Measurements from ENCODE around the gene SLC34A1.
"Not testable (repeated sequence)": the region's sequence is repeated elsewhere in the genome, so short reads cannot be mapped to it uniquely, and the experiment has no call there.

DNA sequence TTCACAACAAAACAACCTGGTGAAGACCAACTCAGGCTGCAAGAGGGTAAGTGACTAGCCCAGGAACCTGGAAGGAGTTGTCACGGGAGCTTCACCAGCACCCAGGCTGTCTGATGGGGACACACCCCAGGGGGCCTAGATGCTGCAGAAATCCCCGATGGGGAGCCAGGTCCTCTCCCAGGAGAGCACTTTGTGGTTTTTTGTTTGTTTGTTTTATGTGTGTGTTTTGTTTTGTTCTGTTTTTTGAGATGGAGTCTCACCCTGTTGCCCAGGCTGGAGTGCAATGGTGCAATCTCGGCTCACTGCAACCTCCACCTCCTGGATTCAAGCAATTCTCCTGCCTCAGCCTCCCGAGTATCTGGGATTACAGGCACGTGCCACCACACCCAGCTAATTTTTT, 8.7 kb upstream of the SLC34A1 start:
- TF ChIP-seq, protein P1, sequence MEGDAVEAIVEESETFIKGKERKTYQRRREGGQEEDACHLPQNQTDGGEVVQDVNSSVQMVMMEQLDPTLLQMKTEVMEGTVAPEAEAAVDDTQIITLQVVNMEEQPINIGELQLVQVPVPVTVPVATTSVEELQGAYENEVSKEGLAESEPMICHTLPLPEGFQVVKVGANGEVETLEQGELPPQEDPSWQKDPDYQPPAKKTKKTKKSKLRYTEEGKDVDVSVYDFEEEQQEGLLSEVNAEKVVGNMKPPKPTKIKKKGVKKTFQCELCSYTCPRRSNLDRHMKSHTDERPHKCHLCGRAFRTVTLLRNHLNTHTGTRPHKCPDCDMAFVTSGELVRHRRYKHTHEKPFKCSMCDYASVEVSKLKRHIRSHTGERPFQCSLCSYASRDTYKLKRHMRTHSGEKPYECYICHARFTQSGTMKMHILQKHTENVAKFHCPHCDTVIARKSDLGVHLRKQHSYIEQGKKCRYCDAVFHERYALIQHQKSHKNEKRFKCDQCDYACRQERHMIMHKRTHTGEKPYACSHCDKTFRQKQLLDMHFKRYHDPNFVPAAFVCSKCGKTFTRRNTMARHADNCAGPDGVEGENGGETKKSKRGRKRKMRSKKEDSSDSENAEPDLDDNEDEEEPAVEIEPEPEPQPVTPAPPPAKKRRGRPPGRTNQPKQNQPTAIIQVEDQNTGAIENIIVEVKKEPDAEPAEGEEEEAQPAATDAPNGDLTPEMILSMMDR (IDR thresholded peaks at IDR 0.05; ENCODE audit: insufficient read depth, low read depth, low read length) = not testable (repeated sequence)
- TF ChIP-seq EZH2 (IDR thresholded peaks at IDR 0.05; ENCODE audit: insufficient read depth, low read length) = not testable (repeated sequence)

Measured in astrocyte (in vitro differentiated cells and primary cell).